K562 (cell line): ENCODE data around the gene CHD2. TPM values are rescaled to one million over a fixed set of nuclear protein-coding genes. Genes with fewer than 3 reads are reported as not detected.

Experiments
- CCAR2 ChIP-seq: fragments of 200-400 bp; formaldehyde crosslinking; IDR thresholded peaks from 2 replicates; pipeline ENCODE4 v1.6.1; 2017; ENCODE audit warnings: mild to moderate bottlenecking, low read depth, low read length
- FOSL1 ChIP-seq: fragments of 200-800 bp; sonication (Bioruptor generic); conservative IDR thresholded peaks from 2 replicates; pipeline ENCODE4 v1.6.1; 2016; ENCODE audit warnings: missing genetic modification characterization, missing compliant biosample characterization
- MAX ChIP-seq: sonication (generic); formaldehyde crosslinking; IDR thresholded peaks from 2 replicates; pipeline ENCODE4 v1.9.0; 2022; ENCODE audit warnings: mild to moderate bottlenecking, missing genetic modification reagents
- MTF1 ChIP-seq: fragments of 250-450 bp; sonication (Bioruptor Pico); IDR thresholded peaks from 2 replicates; pipeline ENCODE4 v1.9.0; 2021; ENCODE audit warnings: moderate library complexity, mild to moderate bottlenecking, inconsistent platforms, borderline replicate concordance
- MYBL2 ChIP-seq, 2 experiments: fragments of 450-650 bp in 1 of 2; sonication (generic) in 1 of 2; formaldehyde crosslinking in 1 of 2; IDR thresholded peaks; 2 replicates each; pipeline versions ENCODE4 v1.6.1 to v1.8.1; 2017 to 2022; ENCODE audit warnings: borderline replicate concordance in 1 of 2, inconsistent platforms in 1 of 2, low read depth in 1 of 2, mild to moderate bottlenecking in 1 of 2, missing genetic modification reagents in 1 of 2, moderate library complexity in 1 of 2
- NFIC ChIP-seq: fragments of 450-650 bp; IDR thresholded peaks from 2 replicates; pipeline ENCODE4 v1.6.1; 2017; ENCODE audit warnings: mild to moderate bottlenecking, inconsistent platforms
- SMC3 ChIP-seq: conservative IDR thresholded peaks from 2 replicates; pipeline ENCODE4 v1.6.1; 2011; ENCODE audit warnings: low read depth, low read length, improper control_type of control experiment; ENCODE audit not compliant: insufficient read depth
- TRIM25 ChIP-seq: fragments of 450-650 bp; IDR thresholded peaks from 2 replicates; pipeline ENCODE4 v1.7.0; 2016; ENCODE audit warnings: borderline replicate concordance
- ZBTB11 ChIP-seq, 3 experiments: fragments of 200-800 bp in 1 of 3; fragments of 250-450 bp in 1 of 3; fragments of 450-650 bp in 1 of 3; sonication (Bioruptor Pico) in 1 of 3; sonication (Bioruptor generic) in 1 of 3; formaldehyde crosslinking in 1 of 3; IDR thresholded peaks; 2 replicates each; pipeline versions ENCODE4 v1.6.1 to v1.8.0; 2016 to 2022; ENCODE audit warnings: mild to moderate bottlenecking in 2 of 3, missing genetic modification characterization in 2 of 3, missing compliant biosample characterization in 1 of 3, moderate library complexity in 1 of 3
- ZNF384 ChIP-seq: IDR thresholded peaks from 2 replicates; pipeline ENCODE4 v1.6.1; 2012; ENCODE audit warnings: low read depth, low read length, improper control_type of control experiment
- ZNF583 ChIP-seq: fragments of 250-450 bp; sonication (Bioruptor Pico); IDR thresholded peaks from 2 replicates; pipeline ENCODE4 v1.4.0; 2020
- polyA plus RNA-seq, 8 experiments: library from polyadenylated mRNA; depleted of rRNA in 4 of 8; stranded (reverse) in 5 of 8; unstranded in 3 of 8; fragments of >200 nt; fragmentation: Nextera tagmentation in 2 of 8; fragmentation: Illumina TruSeq in 1 of 8; extraction: Ambion mirVana in 2 of 8; extraction: Trizol in 1 of 8; gene quantifications; 2 replicates each; pipeline versions ENCODE4 v1.2.1 to v1.2.3, GENCODE V29; 2011 to 2014; ENCODE audit warnings: inconsistent platforms in 1 of 8, missing spikeins in 1 of 8
- total RNA-seq, 7 experiments: library from RNA; depleted of rRNA in 6 of 7; stranded (reverse); fragments of >200 nt in 6 of 7; fragmentation: Illumina TruSeq in 2 of 7; extraction: Trizol in 2 of 7; gene quantifications; 2 replicates each; pipeline versions ENCODE4 v1.2.1 to v1.2.3, GENCODE V29; 2011 to 2021; ENCODE audit warnings: low replicate concordance in 1 of 7
- TF ChIP-seq, protein P1 (sequence below): fragments of 450-650 bp; IDR thresholded peaks from 2 replicates; pipeline ENCODE4 v1.6.1; 2016; ENCODE audit warnings: missing biosample characterization, missing genetic modification characterization
- TF ChIP-seq, protein P2 (sequence below), 2 experiments: fragments of 150-350 bp in 1 of 2; IDR thresholded peaks; 2 replicates each; pipeline ENCODE4 v1.6.1; 2012 to 2016; ENCODE audit warnings: low read depth in 2 of 2, low read length in 2 of 2, mild to moderate bottlenecking in 1 of 2, moderate library complexity in 1 of 2
- TF ChIP-seq, protein P3 (sequence below): fragments of 250-450 bp; sonication (Bioruptor Pico); IDR thresholded peaks from 2 replicates; pipeline ENCODE4 v1.9.0; 2021; ENCODE audit warnings: mild to moderate bottlenecking

The CHD2 gene
- total and polyA plus RNA-seq, 9 of the 15 experiments (the other 6 are each of a cell fraction or from before 2014, with no cell fraction given): 38.9 to 70.8 (median 56.2) TPM

DNA sequence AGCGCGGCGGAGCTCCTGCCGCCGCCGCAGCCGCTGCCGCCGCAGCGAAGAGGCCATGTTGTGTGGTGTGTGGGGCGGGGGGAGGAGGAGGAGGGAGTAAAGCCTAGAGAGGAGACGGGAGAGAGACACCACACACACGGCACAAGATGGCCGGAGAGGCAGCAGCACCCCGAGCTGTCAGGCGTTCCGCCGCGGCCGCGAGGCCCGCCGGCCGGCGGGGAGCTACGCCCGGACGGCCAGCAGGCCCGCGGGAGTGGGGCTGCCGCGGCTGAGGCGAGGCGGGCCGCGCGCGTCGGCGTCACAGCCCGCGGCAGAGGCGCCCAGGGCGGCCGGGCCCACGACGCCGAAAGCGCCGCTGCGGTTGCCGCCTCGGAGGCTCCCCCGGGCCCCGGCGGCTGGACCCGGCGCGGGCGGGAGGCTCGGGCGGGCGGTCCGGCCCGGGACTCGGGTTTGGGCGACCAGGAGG, 17.4 kb upstream of the CHD2 start (continued):
- no peak for TF ChIP-seq MYBL2 (IDR thresholded peaks at IDR 0.05; ENCODE audit: low read depth)
- TF ChIP-seq MYBL2 (CRISPR knock-in tag; IDR thresholded peaks at IDR 0.05; ENCODE audit: borderline replicate concordance): no peak
- TF ChIP-seq ZNF583 (CRISPR knock-in tag): no peak
- TF ChIP-seq, protein P1, sequence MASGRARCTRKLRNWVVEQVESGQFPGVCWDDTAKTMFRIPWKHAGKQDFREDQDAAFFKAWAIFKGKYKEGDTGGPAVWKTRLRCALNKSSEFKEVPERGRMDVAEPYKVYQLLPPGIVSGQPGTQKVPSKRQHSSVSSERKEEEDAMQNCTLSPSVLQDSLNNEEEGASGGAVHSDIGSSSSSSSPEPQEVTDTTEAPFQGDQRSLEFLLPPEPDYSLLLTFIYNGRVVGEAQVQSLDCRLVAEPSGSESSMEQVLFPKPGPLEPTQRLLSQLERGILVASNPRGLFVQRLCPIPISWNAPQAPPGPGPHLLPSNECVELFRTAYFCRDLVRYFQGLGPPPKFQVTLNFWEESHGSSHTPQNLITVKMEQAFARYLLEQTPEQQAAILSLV: no peak
- TF ChIP-seq FOSL1 (tag): 0 out of 2 replicates have a peak, but pooled peaks have one; percentile 25
- TF ChIP-seq, protein P2, sequence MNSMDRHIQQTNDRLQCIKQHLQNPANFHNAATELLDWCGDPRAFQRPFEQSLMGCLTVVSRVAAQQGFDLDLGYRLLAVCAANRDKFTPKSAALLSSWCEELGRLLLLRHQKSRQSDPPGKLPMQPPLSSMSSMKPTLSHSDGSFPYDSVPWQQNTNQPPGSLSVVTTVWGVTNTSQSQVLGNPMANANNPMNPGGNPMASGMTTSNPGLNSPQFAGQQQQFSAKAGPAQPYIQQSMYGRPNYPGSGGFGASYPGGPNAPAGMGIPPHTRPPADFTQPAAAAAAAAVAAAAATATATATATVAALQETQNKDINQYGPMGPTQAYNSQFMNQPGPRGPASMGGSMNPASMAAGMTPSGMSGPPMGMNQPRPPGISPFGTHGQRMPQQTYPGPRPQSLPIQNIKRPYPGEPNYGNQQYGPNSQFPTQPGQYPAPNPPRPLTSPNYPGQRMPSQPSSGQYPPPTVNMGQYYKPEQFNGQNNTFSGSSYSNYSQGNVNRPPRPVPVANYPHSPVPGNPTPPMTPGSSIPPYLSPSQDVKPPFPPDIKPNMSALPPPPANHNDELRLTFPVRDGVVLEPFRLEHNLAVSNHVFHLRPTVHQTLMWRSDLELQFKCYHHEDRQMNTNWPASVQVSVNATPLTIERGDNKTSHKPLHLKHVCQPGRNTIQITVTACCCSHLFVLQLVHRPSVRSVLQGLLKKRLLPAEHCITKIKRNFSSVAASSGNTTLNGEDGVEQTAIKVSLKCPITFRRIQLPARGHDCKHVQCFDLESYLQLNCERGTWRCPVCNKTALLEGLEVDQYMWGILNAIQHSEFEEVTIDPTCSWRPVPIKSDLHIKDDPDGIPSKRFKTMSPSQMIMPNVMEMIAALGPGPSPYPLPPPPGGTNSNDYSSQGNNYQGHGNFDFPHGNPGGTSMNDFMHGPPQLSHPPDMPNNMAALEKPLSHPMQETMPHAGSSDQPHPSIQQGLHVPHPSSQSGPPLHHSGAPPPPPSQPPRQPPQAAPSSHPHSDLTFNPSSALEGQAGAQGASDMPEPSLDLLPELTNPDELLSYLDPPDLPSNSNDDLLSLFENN (IDR thresholded peaks at IDR 0.05; ENCODE audit: low read depth in 2 of 2, low read length in 2 of 2): 0 out of 4 replicates have a peak, but pooled peaks of 1 of the 2 experiments have one; percentile 66
- TF ChIP-seq MTF1 (CRISPR knock-in tag): no peak
- no peak for TF ChIP-seq TRIM25
- peak; percentile 12; the same call in 1 of the 2 replicates for TF ChIP-seq NFIC
- TF ChIP-seq ZNF384: 0 out of 2 replicates have a peak, but pooled peaks have one; percentile 29
- 0 out of 2 replicates have a peak, but pooled peaks have one; percentile 17 for TF ChIP-seq SMC3
- no peak for TF ChIP-seq CCAR2
- no peak for TF ChIP-seq MAX
- peak in 1 of 3 experiments; percentile 47; a peak in 1 of 6 replicates for TF ChIP-seq ZBTB11 (CRISPR knock-in tag; IDR thresholded peaks at IDR 0.05)
- TF ChIP-seq, protein P3, sequence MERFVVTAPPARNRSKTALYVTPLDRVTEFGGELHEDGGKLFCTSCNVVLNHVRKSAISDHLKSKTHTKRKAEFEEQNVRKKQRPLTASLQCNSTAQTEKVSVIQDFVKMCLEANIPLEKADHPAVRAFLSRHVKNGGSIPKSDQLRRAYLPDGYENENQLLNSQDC (CRISPR knock-in tag): peak; percentile 94
